ENCODE data around the gene DHRSX.
"Not testable (repeated sequence)": the region's sequence is repeated elsewhere in the genome, so short reads cannot be mapped to it uniquely, and the experiment has no call there.

Gene DHRSX

DNA sequence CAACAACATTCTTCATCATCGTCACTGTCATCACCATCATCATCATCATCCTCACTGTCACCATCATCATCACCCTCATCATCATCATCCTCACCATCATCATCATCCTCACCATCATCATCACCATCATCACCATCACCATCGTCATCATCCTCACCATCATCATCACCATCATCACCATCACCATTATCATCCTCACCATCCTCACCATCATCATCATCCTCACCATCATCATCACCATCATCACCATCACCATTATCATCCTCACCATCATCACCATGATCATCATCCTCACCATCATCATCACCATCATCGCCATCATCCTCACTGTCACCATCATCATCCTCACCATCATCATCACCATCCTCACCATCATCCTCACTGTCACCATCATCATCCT is 18.9 kb upstream of the DHRSX start:
- DNase-seq = not testable (repeated sequence)

DNA sequence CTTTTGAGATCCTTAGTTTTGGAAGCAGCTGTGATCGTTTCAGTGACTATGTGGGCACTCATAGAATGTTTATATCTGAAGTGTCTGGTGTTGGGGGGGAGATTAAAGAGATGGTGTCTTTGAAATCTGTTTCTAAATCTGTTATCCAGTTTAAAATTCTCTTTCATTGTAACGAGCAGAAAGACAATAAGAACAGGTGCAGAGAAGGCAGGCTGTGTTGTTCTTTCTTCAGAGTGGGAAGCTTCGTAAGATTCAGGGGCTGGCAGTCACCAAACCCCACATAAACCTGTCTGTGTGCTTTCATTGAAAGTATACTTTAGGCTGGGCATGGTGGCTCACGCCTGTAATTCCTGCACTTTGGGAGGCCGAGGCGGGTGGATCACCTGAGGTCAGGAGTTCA is 16.3 kb upstream of the DHRSX start:
- DNase-seq = no peak

DNA sequence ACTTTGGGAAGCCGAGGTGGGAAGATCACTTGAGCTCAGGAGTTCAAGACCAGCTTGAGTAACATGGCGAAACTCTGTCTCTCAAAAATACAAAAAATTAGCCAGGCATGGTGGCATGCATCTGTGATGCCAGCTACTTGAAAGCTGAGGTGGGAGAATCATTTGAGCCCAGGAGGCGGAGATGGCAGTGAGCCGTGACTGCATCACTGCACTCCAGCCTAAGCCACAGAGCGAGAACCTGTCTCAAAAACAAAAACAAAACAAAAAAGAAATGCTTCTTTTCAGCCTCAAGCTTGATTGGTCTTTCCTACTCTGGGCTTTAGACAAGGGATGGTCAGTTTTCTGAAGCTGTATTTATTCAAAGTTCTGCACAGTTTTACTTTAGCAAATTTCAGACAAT is 15.8 kb upstream of the DHRSX start:
- DNase-seq = no peak

DNA sequence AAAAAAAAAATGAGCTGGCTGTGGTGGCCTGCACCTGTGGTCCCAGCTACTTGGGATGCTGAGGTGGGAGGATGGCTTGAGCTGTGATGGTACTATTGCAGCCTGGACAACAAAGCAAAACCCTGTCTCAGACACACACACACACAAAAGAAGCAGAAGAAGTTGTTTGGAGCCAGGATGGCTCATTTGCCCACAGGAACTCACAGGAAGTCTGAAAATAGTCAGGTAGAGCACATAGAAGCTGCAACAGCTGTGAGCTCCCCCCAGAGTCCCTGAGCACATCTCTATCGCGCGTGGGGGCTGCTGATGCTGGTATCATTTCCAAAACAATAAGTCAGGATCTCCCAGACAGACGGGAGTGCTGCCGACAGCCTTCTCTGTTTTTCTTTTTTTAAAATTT is 13.4 kb upstream of the DHRSX start:
- DNase-seq = no peak

DNA sequence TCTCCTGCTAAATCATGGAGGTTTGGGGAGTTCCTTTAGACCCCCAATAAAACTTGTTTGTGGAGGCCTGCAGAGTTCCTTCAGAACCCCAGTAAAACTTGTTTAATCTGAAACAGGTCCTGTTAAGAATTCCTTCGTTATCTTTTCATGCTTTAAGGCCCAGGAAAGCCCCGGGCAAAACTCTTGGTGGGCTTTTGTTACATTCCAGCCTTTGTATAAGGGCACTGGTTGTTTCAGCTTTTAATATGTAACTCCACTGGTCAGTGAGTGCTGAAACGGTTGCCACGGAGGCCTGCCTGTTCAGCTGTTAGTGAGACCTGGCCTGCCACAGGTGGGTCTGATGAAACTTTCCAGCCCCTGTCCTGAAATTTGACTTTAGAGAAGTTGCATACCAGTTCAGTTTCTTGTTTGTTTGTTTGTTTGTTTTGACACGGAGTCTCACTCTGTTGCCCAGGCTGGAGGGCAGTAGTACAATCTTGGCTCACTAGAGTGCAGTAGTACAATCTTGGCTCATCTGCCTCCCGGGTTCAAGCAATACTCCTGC is 12.4 kb upstream of the DHRSX start:
- no peak for DNase-seq

DNA sequence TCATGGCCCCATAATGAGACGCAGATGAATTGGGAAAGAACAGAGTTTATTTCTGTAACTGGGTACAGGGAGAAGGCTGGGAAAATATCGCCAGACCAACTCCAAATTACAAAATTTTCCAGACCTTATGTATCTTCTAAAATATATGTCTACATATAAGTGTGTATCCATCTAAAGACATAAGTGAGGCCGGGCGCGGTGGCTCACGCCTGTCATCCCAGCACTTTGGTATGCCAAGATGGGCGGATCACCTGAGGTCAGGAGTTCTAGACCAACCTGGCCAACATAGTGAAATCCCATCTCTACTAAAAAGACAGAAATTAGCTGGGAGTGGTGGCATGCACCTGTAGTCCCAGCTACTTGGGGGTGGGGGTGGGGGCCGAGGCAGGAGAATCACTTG is 11.7 kb upstream of the DHRSX start:
- DNase-seq = no peak

DNA sequence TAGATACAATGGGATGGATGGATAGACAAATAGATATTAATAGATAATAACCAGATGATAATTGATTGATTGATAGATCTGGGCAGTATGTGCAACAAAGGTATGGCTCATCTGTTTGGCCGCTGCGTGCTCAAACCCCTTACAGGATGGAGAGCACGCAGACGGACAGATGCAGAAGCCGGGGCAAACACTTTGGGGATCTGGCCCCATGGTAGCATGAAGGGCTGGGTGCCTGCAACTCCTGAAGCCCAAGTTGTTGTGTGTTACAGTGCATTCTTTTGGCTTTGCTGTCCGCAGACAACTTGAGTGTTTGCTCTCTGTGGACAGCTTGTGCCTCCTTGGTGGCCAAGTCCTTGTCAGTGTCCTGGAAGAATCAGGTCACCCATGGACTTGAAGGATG is 10.6 kb upstream of the DHRSX start:
- no peak for DNase-seq

DNA sequence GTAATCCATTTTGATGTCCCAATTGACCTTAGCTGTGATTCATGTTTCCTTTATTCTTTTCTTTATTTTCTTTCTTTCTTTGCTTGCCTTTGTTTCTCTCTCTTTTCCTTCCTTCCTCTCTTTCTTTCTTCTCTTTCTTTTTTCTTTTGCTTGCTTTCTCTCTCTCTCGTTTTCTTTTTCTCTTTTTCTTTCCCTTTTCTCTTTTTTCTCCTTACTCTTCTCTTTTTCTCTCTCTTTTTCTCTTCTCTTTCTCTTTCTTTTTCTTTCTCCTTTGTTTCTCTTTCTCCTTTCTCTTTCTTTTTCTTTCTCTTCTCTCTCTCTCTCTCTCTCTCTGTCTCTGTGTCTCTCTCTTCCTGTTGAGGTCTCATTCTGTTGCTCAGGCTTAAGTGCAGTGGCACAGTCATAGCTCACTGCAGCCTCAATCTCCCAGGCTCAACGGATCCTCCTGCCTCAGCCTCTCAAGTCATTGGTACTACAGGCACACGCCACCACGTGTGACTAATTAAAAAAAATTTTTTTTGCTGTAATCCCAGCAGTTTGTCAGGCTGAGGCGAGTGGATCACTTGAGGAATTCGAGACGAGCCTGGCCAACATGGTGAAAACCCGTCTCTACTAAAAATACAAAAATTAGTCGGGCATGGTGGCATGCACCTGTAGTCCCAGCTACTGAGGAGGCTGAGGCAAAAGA is 8.0 kb upstream of the DHRSX start:
- no peak for DNase-seq

DNA sequence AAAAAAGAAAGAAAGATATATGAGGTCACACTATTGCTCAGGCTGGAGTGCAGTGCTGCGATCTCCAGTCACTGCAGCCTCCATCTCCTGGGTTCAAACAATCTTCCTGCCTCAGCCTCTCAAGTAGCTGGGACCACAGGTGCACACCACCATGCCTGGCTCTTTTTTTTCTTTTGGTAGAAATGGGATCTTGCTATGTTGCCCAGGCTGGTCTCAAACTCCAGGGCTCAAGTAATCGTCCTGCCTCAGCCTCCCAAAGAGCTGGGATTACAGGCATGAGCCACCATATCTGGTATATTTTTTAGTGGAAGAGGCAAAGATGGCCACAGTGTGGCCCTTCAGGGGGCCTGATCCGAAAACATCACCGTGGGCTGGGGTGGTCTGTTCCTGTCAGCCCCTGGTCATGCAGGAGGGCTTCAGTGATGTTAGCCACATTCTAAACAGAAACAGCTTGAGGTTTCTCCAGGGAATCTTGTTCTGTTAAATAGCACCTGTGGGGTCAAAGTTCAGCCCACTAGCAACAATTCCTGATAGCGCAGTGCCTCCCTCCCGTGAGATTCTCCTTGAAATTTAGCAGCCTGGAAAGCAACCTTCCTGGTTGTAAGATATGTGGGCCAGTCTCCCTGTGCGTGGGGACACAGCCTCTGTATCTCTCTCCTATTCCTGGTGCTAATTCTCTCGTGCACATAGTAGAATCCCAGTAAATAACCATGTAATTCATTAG is 7.3 kb upstream of the DHRSX start:
- DNase-seq = no peak

DNA sequence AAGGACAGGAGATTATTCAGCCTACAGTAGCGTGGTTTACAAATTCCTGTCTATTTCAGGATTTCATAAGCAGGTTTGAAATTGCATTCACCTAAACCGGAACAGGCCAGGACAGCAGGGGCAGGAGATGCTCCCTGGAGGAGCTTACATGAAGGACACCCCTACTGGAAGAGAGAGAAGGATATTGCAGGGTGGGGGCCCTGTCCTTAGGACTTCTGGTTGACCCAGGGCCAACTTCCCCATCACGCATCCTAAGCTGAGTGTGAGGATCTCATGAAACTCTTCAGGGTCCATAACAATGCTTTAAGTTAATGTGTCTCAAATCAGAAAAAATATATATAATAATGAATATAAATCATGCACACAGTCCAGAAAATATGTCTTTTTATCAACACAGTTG is 6.4 kb upstream of the DHRSX start:
- DNase-seq = no peak

DNA sequence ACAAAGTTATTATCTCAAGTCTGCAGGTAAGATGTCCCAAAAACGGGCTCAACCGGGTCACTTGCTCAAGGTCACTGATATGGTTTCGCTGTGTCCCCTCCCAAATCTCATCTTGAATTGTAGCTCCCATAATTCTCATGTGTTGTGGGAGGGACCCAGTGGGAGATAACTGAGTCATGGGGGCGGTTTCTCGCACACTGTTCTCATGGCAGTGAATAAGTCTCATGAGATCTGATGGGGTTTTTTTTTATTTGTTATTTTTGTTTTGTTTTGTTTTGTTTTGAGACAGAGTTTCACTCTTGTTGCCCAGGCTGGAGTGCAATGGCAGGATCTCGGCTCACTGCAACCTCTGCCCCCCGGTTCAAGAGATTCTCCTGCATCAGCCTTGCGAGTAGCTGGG is 4.6 kb upstream of the DHRSX start:
- not testable (repeated sequence) for DNase-seq

DNA sequence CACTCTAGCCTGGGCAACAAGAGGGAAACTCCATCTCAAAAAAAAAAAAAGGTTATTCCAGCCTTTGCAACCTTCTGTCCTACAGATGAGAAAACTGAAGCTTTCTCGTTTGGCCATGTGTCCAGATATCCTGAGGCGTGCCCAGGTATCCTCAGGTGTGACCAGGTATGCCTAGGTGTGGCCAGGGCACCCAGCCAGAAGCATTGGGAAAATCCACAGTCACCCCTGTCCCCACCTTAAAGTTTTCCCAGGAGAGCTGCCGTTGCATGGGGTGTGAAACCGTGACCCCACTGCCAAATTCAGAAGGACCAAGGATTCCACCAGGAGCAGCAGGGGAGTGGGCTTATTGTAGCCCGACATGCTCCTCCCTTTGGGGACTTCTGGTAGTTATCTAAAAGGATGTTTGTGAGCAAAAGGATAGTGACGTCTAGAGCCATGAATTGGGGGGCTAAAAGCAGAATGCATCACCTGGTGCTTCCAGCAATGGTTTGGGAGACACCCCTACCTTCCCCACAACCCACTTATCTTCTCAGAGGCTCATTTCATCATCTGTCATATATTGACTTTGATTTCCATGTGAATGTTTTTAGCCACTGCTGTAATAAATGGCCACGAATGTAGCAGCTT is 4.0 kb upstream of the DHRSX start:
- no peak for DNase-seq

DNA sequence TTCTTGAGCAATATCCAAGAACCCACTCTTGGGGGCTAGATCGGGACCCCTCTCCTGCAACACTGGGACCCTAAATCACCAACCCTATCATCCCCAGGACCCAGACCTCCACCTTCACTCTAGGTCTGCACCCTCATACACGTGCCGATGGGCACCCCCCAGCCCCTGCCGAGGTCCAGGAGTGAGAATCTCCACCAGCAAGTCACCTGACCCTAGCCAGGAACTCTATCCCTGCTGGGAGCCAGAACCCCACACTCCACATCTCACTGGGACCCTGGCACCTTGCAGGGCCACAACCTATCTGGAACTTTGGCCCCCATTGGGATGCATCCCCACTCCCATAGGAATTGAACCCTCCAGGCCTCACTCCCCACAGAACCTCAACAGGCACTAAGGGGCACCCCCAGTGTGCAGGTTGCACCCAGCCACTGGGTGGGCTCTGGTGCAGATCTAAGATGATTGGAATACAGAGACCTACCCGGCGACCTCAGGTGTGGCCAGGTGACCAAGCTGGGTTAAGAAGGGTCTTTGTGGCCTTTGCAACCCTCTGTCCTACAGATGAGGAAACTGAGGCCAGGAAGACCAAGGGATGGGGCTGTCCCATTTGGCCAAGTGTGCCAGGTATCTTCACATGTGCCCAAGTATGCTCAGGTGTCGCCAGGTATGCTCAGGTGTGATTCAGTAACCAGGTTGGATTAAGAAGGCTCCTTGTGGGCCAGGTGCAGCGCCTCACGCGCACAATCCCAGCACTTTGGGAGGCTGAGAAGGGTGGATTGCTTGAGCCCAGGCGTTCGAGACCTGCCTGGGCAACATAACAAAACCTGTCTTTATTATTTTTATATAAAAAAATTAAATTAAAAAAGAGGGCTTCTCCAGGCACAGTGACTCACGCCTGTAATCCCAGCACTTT is 3.1 kb upstream of the DHRSX start:
- DNase-seq = no peak

DNA sequence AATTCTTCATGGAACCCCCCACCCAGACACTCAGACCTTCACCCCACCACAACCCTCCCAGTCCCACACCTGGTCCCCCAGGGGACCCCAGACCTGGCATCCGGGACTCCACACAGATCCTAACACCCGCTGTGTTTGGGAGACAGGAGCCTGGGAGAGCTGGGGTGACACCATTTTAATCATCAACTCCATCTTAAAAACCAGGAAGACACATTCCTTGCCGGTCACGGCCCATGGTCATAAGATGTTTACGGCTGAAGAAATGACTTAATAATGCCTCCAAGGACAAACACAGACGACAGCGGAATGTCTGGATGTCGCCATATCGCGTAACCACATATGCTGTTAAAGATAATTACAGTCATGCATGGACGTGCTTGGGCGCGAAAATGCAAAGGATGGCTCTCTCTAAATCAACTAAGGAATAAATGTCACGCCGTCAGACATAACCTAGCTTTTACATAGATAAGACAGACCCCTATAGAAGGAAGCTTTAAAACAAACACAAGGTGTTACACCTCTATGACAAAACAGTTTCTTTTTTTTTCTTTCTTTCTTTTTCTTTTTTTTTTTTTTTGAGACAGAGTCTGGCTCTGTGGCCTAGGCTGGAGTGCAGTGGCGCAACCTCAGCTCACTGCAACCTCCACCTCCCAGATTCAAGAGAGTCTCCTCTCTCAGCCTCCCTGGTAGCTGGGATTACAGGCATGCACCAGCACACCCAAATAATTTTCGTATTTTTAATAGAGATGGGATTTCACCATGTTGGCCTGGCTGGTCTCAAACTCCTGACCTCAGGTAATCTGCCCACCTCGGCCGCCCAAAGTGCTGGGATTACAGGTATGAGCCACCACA is 2.1 kb upstream of the DHRSX start:
- no peak for DNase-seq

DNA sequence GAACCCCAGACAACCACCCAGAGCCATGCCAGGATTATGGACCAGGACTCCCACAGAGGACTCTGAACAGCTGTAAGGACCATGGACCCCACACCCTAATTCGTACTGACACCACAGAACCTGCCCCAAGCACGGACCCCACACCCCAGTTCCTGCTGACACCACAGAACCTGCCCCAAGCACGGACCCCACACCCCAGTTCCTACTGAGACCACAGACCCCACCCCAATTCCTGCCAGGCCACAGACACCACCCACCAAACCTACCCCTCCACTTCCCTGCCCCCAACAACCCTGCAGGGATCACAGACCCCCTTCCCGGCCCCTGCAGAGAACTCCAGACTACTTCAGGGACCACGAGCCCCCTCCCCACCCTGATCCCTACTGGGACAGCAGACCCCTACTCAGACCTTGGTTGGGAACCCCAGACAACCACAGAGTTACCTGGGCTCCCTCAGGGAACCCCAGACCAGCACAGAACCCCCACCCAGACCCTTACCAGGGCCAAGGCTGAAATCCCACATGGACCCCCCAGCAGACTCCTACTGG is 1.4 kb upstream of the DHRSX start:
- no peak for DNase-seq

DNA sequence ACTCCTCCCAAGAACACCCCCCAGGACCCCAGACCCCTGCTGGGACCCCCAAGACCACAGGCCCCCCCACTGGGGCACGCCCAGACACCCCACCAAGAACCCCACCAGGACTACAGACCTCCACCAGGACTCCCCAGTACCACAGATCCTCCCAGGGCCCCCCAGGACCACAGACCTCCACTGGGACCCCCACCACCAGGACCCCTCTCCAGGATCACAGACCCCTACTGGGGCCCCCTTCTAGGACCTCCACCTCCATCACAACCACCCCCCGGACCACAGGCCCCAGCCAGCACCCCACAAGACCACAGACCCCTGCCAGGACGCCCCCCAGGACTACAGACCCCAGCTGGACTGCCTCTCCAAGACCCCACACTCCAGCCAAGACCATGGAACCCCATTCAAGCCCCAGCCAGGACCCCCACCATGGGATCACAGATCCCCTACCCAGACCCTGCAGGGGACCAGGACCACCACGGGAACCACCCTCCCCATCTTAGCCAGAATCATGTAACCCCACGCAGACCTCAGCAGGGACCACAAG is 855 bp upstream of the DHRSX start:
- no peak for DNase-seq

DNA sequence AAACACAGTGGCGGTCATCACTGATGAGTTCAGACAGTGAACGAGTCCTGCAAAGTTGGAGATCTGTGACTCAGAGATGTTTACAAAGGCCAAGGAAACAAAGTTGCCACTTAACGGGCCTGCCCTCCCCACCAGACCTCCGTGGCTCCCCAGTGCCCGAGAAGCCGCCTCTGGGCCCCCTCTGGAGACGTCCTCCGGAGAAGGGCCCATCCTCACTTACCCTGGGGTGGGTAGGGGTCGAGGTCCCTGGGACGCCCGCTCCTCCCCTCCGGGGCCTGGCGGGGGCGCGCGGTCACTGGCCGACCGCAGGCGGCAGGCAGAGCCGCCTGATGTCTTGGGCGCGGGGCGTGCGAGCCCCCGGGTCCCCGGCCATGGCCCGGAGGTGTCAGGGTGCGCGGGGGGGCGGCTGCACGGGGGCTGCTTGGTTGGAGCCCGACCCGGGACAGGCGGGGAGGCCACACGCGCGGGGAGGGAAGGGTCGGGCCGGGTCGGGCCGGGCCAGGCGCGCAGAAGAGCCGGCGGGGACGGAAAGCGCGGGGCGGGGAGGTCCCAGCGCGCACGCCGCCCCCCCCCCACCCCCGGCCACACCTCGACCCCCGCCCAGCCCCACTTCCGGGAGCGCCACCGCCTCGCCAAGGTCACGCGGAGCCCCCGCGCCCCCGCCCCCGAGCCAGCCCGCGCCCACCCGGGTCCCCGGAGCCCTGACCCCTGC is 529 bp downstream of the DHRSX start:
- DNase-seq = no peak

DNA sequence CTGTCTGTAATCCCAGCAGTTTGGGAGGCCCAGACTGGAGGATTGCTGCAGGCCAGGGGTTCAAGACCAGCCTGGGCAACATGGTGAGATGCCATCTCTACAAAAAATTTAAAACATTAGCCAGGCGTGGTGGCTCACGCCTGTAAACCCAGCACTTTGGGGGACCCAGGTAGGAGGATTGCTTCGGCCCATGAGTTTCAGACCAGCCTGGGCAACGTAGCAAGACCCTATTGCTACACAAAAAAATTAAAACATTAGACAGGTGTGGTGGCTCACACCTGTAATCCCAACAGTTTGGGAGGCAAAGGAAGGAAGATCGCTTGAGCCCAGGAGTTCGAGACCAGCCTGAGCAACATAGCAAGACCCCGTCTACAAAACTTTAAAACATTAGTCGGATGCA is 1.3 kb downstream of the DHRSX start:
- DNase-seq = no peak

DNA sequence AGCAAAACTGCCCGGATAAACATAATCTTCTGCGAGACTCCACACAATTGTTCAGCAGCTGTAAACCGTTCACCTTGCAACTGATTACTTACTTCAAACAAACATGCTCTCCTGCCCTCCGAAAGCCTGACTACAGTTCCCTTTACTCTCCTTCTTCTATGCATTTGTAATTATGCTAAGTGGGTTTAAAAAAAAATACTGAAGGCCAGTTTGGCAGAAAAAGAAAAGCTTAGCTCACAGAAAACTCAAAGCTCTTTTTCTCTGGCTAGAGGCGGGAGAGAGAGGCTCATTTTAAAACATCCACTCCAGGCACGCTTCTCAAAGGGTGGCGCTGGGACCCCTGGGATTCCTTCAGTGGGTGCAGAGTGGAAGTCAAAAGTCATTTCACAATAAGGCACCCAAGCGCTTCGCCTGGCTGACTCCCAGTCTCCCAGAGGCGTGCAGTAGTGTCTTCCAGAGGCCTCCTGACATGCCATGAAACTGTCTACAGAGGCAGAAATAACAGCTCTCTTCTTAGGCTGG is 1.9 kb downstream of the DHRSX start:
- DNase-seq = no peak

DNA sequence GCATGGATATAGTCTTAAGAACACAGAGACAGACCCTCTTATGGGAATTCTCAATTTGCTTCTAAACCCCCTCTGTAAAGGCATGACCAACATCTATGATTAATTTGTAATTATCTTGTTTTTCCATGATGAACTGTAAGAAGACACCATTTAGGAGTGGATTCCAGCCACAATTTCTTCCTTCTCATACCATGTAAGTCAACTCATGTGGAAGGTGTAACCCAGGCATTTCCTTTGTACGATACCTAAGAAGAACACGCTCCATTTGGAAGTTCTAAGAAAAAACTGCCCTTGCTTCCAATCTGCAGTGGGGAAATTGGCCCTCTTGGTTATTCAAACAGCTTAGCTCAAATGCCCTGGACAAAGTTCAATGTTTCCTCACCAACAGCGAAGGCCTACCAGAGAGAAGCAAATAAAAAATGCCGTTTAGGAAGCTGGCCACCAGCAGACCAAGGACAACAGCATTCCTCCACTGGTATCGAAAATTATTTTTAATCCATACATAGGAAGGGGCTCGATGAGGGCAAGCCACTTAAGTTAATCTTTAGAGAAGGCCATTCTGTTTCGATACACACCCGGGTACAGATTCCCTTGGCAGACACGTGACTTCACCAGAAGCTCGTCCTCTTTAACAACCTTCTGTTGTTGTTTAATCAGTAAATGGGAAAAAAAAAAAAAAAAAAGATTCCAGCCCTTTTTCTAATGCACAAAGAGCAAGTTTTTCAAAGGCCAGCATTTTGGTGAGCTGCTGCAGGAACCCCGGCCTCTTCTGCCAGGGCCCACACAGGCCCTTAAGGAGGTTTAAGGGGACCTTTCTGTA is 2.6 kb downstream of the DHRSX start:
- no peak for DNase-seq
